CD4-positive, alpha-beta T cell treated with Interleukin-10 for 1 hour (primary cell): ENCODE results near the gene PLD3.
A peak's percentile ranks its signal among the peaks of the same experiment; 100 is the strongest.
"Not testable (repeated sequence)": the region's sequence is repeated elsewhere in the genome, so short reads cannot be mapped to it uniquely, and the experiment has no call there.

Source experiments
- DNase-seq: peaks from one replicate; pipeline ENCODE4 v3.0.0-alpha.2; 2020

The PLD3 gene

DNA sequence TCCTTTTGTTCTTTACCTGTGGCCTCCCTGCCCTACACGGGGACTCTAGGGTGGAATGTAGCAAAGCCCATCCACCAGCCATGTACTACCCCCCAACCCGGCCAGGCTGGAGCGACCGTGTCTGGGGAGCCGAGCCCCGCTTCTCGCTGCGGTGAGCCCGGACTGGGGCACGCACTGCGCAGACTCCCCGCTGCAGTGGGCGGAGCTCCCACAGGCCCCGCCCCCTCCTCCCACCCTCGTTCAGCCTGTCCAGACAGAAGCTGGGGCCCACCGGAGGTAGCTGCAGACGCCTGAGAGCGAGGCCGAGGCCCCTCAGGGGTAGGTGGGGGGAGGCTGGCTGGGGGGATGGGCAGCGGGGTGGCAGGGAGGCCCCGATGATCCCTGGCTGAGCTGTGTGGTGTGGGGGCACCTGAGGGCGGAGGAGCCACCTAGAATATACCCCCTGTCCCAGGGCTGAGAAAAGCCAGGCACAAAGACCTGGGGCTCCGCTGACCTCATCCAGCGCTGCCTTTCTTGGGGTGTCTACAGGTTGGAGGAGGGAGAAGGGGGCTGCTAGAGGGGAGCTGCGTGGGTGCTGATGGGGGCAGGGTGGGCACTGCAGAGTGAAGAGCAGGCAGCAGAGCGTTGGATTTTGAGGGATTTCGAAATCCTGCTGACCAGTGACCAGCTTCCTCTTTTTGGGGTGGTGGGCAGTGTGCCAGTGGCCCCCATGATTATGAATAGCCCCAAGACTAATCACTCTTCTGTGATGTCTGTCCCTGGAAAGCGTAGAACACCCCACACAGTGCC lies 17.3 kb downstream of the PLD3 start:
- DNase-seq: peak; percentile 41

- DNase-seq: no peak
Measured at GRCh38 chr19:40366697-40367561, 18.4 kb downstream of the PLD3 start.

GRCh38 chr19:40367577-40368434 lies 19.3 kb downstream of the PLD3 start:
- DNase-seq: no peak

DNA sequence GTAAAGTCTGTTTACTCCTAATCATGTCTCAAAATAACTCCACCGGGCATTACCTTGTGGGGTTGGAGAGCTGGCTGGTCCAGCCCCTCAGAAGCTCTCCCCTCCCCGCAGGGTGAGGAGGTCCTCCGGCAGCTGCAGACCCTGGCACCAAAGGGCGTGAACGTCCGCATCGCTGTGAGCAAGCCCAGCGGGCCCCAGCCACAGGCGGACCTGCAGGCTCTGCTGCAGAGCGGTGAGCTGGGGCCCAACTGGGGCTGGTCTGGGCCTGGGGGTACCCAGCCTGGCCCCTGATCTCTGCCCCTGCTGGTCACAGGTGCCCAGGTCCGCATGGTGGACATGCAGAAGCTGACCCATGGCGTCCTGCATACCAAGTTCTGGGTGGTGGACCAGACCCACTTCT lies 21.3 kb downstream of the PLD3 start:
- no peak for DNase-seq

GRCh38 chr19:40370253-40370652 lies 21.8 kb downstream of the PLD3 start:
- not testable (repeated sequence) for DNase-seq

DNA sequence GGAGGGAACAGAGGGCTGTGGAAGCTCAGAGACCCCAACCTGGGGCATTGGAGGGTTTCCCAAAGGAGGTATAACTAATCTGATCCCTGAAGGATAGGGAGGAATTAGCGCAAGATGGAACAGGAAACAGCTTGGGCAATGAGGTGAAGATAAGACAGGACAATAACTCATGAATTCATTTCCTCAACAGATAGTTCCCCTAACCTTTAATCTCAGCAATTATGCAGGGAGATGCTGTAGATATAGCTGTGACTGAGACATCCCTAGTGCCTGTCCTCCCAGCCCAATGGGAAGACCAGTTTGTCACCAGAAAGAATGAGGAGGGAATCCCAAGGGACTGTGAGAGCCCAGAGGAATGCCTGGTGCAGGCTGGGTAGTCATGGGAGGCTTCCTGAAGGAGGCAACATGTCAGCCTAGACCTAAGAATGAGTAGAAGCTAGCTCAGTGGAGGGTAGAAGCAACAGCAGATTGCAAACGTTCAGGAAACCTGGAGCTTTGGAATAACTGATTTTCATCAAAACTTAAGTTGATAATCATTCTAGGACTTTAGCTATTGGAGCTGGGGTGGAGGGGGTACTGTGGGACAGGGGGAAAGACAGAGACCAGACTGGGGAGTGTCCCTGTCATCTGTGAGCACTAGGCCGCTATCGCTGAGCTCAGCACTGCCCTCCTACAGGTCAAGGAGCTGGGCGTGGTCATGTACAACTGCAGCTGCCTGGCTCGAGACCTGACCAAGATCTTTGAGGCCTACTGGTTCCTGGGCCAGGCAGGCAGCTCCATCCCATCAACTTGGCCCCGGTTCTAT lies 22.7 kb downstream of the PLD3 start:
- no peak for DNase-seq

- DNase-seq: no peak
Measured at GRCh38 chr19:40371802-40372122, 23.3 kb downstream of the PLD3 start.

- no peak for DNase-seq
Measured at GRCh38 chr19:40374084-40374483, 25.6 kb downstream of the PLD3 start.

DNA sequence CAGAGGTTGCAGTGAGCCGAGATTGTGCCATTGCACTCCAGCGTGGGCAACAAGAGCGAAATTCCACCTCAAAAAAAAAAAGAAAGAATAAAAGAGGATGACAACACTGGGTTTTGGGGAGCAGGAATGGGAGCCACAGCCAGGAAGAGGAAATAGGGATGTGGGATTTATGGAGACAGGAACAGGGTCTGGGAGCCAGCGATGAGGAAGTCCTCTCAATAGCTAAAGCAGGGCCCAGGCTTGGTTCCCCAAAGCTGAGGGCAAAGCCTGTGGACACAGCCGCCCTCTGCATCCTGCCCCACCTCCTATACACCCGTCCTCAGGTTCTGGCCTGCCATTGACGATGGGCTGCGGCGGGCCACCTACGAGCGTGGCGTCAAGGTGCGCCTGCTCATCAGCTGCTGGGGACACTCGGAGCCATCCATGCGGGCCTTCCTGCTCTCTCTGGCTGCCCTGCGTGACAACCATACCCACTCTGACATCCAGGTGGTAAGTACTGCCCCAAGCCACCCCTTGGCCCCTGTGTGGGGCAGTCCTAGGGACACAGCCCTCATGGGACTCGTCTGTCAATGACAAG lies 27.9 kb downstream of the PLD3 start:
- DNase-seq: no peak

- no peak for DNase-seq
Measured at GRCh38 chr19:40377876-40378385, 29.4 kb downstream of the PLD3 start.

DNA sequence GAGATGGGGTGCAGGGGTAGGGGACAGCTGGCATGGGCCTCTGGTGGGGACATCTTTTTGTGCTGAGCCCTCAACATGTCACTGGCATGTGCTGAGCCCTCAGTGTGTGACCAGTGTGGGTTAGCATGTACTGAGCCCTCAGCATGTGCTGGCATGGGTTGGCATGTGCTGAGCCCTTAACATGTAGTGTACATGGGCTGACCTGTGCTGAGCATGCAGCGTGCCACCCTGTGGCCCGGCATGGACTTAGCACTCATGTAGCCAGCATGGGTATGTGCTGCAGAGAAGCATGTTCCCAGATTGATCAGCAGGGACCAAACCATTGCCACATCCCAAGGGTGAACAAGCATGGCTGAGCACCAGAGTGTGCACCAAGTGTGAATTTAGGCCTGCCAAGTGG lies 30.0 kb downstream of the PLD3 start:
- DNase-seq: no peak

- DNase-seq: no peak
Measured at GRCh38 chr19:40379446-40380198, 31.1 kb downstream of the PLD3 start.

DNA sequence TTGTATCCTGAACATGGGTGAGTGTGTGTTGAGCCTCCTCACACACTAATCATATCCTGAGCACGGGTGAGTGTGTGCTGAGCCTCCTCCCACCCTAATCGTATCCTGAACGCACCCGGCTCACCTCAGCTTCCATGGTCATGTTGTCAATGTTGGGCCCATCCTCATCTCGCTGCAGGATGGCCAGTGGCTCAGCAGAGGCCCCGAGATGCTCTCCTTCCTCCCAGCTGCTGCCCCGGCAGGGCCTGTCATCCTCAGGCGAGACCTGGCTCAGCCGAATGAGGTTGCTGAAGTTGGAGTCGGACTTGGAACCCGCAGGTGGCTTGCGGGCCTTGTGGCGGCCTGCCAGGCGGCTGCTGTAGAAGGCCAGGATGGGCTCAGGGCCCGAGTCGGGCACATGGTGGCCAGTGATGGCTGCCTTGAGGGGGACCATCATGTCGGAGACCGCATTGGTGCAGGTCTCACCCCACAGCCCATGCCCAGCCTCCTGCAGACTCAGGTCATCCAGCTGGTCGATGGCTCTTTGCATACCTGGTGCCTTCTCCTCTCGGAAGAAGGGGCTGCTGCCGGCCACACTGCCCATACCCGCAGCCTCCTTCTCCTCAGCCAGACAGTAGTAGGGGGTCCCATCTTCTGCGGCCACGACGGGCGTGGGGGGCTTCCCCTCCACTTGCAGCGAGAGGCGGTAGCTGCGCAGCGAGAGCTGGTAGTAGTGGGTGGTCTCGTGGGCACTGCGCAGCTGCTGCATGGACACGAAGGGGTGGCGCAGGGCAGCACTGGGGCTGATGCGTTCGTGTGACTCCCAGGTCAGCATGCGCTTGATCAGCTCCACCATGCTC lies 31.9 kb downstream of the PLD3 start:
- no peak for DNase-seq

DNA sequence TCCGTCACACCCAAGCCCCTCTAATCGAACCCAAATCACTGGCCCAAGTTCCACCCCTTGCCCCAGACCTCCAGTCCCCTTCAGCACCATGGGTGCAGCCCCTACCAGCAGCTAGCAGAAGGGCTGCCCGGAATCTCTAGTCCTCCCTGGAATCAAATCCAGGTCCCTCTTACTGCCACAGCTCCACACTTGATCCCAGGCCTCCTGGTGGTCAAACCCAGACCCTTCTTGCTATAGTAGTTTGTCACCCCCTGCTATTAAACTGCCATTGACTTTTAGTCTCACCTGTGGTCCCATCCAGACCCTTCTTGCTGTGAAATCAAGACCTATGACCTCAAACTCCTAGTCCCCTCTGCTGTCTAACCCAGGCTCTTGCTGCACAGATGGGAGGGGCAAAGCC lies 32.8 kb downstream of the PLD3 start:
- no peak for DNase-seq

- DNase-seq: no peak
Measured at GRCh38 chr19:40383668-40384248, 35.3 kb downstream of the PLD3 start.

DNA sequence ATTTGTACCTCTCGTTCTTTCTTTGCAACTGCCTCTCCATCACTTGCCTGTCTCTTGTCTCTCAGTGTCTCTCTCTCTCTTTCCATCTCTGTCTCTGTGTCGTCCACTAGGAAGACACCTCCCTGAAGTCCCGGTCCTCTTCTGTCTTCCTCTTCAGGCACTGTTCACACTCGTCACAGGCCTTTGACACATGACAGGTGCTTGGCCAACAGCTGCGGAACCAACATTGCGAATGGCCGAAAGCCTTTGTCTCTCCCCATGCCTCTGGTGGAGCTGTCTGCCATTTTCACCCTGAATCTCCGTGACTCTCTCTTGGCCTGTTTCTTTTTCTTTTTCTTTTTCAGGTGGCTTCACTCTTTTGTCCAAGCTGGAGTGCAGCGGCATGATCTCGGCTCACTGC lies 38.7 kb downstream of the PLD3 start:
- DNase-seq: no peak

DNA sequence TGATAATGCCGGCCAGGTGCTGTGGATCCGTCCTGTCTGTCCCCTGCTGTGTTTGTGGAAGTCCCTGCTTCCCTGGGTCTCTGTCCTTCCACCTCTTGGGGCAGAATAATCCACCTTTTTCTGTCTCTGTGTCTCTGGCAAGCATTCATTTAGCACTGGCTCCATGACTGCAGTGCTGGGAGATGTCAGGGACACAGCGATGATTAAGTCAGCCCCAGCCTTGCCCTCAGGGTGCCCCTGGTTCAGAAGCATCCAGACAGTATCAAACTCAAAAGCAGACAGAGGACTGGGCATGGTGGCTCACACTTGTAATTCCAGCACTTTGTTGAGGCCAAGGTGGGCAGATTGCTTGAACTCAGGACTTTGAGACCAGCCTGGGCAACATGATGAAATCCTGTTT lies 40.0 kb downstream of the PLD3 start:
- DNase-seq: no peak

DNA sequence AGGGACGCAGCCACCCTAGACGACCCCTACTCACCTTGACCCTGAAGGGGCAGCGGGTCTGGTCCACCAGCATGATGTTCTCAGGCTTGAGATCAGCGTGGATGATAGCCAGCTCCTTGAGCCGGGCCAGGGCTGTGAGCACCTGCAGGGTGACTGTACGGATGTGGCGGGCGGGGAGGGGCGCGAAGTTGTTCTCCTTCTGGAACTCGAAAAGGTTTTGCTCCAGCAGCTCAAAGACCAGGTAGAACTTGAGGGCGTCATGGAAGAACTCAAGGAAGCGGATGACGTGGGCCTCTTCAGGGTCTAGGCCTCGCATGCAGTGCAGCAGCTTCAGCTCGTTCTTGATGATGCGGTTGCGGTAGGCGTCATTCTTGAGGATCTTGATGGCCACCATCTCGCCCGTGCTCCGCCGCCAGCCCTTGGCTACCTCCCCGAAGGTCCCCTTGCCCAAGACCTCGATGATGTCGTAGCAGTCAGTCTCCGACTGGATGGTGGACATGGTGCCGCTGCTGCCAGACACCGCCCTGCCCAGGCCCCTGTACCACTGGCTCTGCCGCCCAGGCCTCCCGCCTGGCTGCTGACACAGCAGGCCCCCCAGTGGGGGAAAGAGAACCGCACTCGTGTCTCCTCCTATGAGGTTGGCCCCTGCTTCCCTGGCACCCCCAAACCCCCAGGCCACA lies 41.0 kb downstream of the PLD3 start:
- no peak for DNase-seq

- no peak for DNase-seq
Measured at GRCh38 chr19:40390084-40390742, 41.7 kb downstream of the PLD3 start, which contains the start of gene HIPK4. Gene HIPK4, minus strand, starts transcription at chr19:40390181. Its CDS starts 279 bp downstream, at chr19:40389902.
